HG03025 (cell line): ENCODE data around the gene SCGB1D2.

Source experiments
- ATAC-seq: cut with Tn5 transposase; IDR thresholded peaks from one replicate; pipeline ENCODE4 v1.9.1; 2021; ENCODE audit warnings: mild to moderate bottlenecking, moderate library complexity; ENCODE audit not compliant: unreplicated experiment, low FRiP score

SCGB1D2 gene

GRCh38 chr11:62256281-62256680, 14.2 kb downstream of the SCGB1D2 start:
- ATAC-seq = no peak

DNA sequence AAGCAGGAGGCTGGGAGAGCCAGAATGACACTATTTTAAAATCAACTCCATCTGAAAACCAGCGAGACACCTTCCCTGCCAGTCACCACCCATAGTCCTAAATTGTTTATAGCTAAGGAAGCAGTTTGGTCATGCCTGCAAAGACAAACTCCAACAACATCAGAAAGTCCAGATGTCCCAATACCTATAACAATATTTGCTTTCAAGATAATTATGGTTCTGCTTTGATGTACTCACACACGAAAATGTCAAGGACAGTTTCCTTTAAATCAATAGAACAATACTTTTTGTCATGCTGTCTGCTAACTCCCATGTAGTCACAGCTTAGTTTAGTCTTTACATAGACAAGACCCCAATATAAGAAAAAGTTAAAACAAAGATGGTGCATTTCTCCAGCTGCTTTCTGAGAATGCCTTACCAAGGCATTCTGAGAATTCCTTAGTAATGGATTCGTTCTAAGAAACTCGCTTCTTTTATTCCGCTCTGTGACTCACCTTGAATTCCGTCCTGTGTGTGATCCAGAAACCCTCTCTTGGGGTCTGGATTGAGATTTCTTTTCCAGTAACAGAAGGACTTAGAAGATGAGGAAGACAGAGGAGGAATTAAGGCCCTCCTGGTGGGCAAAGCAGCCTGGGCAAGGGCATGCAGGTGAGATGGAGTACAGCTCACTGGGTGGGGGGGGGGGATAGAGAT, 18.4 kb downstream of the SCGB1D2 start:
- ATAC-seq = no peak

- ATAC-seq = no peak
These were observed 22.0 kb downstream of the SCGB1D2 start for GRCh38 chr11:62264004-62264403.

GRCh38 chr11:62266558-62266957, 24.5 kb downstream of the SCGB1D2 start:
- ATAC-seq = no peak

DNA sequence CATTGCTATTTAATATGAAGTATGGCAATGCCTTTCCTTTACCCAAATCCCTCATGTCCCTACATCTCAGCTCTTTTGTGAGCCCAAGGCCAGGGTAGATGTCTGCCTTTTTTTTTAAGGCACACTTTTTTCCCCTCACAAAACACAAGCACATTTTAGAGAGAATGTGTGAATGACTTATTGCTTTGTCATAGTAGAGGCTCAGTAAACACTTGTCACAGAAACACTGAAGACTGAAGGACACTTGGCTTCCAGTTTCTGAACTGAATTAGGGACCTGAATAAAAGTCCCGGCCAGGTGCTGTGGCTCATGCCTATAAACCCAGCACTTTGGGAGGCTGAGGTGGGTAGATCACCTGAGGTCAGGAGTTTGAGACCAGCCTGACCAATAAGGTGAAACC, 25.0 kb downstream of the SCGB1D2 start:
- no peak for ATAC-seq

DNA sequence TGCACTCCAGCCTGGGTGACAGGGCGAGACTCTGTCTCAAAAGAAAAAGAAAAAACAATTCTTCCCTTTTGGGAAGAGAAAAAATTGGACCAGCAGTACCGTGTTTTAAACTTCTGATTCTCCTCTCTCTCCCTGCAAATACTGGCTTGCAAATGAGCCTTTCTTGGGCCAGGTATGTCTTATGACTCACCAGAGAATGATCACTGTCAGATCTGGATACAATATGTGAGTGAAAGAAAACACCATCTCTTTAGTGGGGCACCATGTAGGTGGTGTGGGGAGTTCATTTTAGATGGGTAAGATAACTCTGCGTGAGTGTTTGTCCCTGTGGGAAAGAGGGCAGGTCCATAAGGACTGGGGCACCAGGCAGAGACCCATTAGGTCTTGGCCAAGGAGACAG, 25.5 kb downstream of the SCGB1D2 start:
- ATAC-seq = no peak

DNA sequence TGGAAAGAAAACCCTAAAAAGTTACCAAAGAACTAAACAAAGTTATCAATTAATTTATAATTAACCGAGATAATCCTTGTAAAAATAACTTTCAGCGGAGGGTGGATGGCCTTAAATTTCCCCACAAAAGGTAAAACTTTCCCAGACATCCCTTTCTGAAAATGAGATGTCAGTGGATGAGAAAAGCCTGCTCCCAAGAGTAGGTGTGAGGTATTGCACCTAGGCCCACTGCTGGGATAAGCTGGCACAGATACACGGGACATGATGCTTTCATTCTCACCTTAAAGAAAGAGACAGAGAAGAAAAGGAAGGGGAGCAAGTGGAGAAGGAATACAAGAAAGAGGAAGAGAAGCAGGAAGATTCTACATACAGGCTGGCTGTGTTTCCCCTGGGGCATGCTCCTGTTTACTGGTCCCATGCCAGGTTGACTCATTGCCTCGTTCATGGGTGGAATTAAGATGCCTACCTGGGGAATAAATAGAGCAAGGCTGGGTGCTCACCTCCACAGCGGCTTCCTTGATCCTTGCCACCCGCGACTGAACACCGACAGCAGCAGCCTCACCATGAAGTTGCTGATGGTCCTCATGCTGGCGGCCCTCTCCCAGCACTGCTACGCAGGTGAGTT, 27.7 kb downstream of the SCGB1D2 start, which contains the start of gene SCGB2A2:
SCGB2A2 (plus strand) TSS at position 505 of the 625 bp plus-strand sequence; CDS start at position 564, 59 bp downstream.
- no peak for ATAC-seq

GRCh38 chr11:62273284-62273683, 31.2 kb downstream of the SCGB1D2 start:
- no peak for ATAC-seq

DNA sequence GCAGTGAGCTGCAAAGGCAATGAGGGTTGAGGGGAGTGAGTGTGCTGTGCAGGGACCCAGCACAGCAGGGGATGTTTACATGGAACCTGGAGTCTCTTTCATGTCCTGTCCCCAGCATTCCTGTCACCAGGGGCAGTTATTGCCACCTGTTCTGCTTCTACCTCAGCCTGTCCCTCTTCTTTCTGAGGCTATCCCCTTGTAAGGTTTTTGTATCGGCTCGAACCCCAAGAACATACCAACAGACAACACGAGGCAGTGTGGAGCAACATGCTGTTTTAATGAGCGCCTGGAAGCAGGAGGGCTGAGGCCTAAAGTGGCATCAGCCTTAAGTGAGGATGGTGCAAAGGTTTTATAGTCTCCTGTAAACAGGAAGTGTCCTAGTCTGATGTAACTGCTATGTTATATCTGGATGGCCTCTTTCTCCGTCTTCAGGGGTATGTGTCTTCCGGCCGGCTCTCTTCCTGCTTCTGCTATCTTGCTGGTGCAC, 31.8 kb downstream of the SCGB1D2 start:
- ATAC-seq = no peak

DNA sequence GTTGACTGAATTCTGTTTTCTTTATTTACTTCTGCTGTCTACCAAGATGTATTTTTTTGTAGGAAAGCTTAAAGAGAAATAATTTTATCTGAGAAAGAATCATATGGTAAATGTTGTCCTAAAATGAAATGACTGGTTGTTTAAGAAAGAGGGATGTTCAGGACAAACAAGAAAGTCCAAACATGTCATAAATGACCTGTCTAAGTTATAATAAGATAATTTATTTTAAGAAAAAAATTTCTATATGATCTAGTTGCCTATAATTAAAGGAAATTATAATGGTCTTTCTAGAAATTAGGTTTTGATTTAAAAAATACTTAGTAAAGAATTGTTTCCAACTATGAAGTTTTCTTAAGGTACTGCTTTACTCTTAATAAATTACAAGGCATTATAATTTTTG, 38.4 kb downstream of the SCGB1D2 start:
- ATAC-seq = no peak
